Stimulated activated CD4-positive, alpha-beta T cell treated with anti-CD3 and anti-CD28 coated beads, TNF-alpha, amount 100 ng/mL, for 4 hours (primary cell): ENCODE data around the gene PDCD2.
"Not testable (repeated sequence)": the region's sequence is repeated elsewhere in the genome, so short reads cannot be mapped to it uniquely, and the experiment has no call there.

ENCODE experiments used
- DNase-seq, 3 experiments: peaks; one replicate each; pipeline ENCODE4 v3.0.0-alpha.2; 2020; ENCODE audit warnings: low read depth in 3 of 3

The PDCD2 gene

GRCh38 chr6:170552765-170553533, 31.5 kb downstream of the PDCD2 start, which contains the start of gene PSMB1:
Gene PSMB1, minus strand, starts transcription at chr6:170553307. Its CDS starts 65 bp downstream, at chr6:170553242.
- DNase-seq: peak; percentile 62 to 68 (median 68)

DNA sequence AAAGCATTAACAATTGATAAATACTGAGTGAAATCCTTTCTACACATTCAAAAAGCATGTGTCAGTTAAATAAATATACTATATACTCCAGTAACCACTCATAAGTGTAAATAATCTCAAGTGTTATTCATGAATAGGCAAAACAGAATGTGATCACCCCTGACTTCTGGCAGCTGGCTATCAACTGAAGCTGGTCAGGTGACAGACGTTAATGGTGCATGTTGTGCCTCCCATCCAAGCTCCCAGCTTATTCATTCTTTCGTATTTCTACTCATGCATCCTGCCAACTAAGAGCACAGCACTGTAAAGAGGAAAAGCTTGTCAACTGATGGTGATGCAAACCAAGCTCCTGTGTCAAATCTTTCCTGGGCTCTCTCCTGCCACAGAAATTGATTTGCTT, 39.0 kb downstream of the PDCD2 start:
- no peak for DNase-seq

DNA sequence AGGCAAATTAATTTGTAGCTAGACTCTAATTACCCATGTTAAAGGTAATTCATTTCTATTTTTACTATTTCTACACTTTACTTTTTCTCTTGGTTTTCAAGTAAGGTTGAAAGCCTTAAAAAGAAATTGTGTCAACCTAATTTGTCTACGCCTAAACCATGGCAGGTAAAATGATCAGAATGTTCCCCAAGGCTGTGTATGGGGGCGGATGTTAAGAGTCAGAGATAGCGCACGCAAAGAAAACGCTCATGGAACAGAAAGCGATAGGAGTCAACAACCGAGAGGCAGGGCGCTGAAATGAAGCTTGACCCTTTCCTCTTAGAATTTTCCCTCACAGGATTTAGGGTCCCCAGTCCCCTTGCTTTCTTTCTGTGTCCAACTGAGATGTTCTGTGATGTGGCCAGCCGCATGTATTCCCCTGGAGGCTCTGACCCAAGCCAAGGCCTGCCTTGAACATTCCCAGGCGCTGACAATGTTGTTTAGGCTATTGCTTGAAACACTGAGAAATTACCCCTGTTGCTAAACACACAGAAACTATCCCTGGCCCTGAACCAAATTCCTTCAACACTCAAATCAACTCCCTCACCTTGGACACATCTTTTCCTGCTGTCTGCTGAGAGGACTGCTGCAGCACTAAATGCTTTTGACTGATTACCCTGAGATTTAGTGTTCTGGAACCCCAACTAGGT, 42.3 kb downstream of the PDCD2 start:
- DNase-seq: no peak

DNA sequence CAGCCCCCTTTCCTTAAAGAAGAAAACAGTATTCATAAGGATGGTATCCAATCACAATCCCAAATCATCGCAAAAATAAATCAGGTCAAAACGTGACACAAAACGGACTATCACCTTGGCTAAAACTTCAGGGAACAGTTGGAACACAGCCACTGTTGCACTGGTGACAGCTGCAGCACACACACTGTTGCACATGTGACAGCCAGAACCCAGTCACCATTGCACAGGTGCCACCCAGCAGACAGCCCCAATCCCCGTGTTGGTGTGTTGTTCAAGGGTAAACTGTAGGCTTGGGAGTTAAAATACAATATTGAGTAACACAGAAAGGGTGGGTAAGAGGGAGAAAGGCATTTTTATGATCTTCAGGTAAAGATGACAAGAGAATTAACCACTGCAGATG, 47.1 kb downstream of the PDCD2 start:
- DNase-seq: no peak

GRCh38 chr6:170536671-170537070, 47.8 kb downstream of the PDCD2 start:
- no peak for DNase-seq

DNA sequence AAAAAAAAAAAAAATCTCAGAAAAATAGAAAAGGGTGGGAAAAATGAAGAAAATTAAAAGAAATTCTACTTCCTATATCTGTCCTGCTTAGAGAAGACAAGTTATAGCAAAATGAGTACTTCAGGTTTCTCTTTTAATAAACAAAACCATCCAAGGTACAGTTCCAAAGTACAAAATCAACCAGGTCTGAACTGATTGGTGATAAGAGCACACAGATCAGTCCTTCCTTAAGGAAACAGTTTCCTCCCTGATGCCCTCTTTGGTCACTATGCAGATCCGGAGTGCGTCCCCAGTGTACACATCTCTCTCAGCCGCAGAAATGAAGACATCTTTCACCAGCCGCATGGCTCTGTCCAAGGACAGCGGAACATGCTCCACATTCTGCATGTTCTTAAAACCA, 49.4 kb downstream of the PDCD2 start:
- DNase-seq: no peak

DNA sequence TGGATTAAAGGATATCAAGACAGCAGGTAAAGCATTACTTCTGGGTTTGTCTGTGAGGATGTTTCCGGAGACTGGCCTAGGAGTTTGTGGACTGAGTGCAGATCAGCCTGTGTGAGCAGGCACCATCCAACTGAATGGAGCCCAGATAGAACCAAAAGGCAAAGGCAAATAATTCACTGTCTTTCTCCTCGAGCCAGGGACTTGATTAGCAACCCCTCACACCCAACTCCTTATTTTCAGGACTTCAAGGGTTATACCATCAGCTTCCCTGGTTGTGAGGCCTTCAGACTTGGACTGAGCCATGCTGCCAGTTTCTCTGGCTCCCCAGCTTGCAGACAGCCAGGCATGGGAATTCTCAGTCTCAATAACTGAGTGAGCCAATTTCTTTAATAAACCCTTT, 50.6 kb downstream of the PDCD2 start:
- DNase-seq: no peak

DNA sequence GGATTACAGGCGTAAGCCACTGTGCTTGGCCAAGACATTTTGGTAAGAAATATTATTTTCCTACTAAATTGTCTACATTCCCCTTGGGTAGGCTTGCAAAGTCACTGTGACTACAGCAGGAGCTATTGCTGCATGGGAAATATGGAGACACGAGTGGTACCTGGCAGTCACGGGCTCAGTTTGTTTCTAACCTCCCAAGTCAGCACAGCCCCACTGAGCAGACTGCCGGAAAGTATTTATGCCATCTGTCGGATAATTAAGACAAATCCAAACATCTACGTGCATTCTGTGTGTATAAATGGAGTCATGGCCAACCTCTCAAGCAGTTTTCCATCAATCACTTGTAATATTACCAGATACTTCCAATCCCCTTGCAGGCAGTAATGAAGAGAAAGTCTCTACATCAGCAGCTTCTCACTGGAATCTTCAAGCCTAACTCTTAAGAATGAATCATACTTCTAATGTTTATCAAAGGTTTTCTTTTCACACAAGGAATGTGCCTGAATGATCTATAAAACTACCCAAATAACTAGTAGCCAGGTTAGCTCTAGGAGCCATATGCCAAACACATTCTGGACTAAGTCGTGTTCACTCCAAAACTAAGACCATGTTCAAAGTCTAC, 51.5 kb downstream of the PDCD2 start:
- DNase-seq: no peak

DNA sequence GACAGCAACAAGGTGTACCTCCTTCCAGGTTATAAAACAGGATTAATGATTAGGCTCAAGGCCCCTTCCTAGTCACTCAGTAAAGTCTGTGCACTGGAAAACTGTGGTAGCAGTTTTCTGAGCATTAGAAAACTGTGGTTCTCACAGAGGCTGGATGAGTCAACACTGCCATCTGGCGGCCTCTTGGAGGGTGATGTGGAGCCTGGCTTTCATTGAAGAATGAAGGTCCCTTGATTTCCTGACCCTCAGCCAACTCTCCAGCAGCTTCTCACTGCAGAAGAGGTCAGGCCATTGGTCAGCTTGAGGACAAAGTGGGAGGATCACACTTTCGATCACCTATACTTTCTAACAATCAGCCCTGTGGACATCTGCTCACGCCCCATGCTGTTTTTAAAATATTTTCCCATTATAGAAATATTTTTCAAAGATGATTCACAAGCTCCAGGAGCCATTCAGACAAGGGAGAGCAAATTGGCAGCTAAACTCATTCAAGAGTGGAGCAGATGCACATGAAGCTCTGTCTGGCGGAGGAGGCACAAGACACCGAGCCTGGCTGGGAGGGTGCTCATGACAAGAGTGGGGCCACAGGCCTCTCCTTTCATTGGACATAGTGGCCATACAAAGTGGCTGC, 54.5 kb downstream of the PDCD2 start:
- peak; percentile 30 to 42 (median 42) for DNase-seq

GRCh38 chr6:170527995-170528394, 56.4 kb downstream of the PDCD2 start:
- not testable (repeated sequence) for DNase-seq

DNA sequence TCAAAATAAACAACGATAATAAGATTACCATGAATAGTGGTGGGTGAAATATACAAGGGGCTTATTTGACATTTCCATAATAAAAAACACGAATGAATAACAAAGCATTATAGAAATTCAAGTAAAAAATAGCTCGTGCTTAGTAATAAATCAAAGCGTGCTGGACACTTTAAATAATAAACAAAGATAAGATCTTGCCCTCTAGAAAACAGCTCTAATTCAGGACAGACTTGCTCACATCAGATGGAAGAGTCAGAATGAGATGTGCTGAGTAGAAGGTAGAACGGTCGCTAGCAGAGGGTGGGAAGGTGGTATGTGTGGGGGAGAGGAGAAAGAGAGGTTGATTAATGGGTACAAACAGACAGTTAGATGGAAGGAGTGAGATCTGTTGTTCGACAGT, 58.6 kb downstream of the PDCD2 start:
- no peak for DNase-seq
